GM19328 (cell line): Measurements from ENCODE around the gene SMG9.

Source experiments
- ATAC-seq: cut with Tn5 transposase; IDR thresholded peaks from one replicate; pipeline ENCODE4 v1.9.1; 2021; ENCODE audit warnings: mild to moderate bottlenecking, moderate library complexity; ENCODE audit not compliant: unreplicated experiment

Gene SMG9, protein sequence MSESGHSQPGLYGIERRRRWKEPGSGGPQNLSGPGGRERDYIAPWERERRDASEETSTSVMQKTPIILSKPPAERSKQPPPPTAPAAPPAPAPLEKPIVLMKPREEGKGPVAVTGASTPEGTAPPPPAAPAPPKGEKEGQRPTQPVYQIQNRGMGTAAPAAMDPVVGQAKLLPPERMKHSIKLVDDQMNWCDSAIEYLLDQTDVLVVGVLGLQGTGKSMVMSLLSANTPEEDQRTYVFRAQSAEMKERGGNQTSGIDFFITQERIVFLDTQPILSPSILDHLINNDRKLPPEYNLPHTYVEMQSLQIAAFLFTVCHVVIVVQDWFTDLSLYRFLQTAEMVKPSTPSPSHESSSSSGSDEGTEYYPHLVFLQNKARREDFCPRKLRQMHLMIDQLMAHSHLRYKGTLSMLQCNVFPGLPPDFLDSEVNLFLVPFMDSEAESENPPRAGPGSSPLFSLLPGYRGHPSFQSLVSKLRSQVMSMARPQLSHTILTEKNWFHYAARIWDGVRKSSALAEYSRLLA

DNA sequence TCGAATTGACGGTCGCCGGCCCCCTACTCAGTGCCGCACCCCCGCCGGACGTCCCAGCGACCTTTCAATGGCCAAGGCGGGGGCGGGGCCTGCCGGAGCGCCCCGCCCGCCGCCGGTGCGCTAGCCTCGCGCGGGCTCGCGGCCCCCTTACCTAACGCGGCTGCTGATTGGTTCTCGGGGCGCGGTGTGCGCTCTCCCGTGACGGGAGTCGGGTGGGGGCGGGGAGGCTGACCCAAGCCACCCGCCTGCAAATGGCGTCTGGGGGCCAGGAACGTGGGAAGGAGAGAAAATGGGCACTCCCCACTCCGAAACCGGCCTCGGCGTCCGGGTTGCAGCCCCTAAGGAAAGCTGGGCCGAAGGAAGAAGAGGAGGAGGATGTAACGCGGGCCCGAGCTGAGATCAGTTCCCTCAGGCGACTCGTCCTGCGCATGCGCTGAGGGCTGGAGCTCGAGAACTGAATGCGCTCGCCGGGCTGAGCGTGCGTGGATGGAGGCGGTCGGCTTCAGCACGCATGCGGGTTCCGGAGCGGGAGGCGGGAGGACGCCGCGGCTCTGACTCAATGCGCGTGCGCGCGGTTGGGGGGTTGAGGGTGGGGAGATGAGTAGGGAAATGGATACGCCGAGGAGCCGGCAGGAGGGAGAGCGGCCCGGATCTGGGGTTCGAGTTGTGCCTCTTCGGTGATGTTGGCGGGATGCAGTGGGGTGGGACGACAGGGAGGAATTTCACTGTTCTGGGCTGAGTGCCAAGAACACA is at the start of gene SMG9:
Gene SMG9 (minus strand): TSS at position 460 of the 753 bp plus-strand sequence. CDS start 4,221 bp downstream, outside the sequence.
- peak; percentile 66 for ATAC-seq

DNA sequence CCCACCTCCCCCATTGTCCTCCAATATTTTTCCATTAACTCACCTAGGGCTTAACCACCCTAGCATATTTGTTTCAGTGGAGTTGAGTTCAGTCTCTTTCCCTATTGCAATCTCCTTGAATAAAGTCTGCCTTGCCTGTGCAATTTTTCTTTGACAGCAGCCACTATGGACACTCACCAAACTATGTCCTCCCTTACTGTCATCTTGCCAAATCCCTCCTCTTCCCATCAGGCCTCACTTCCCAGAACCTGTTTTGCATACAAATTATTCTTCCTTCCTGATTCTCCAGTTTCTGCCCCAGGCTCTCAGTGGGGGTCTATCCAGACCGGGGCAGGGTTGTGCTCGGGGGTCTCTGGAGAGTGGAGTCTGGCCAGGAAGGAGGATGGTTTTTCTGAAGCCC is 49.7 kb upstream of the SMG9 start:
- ATAC-seq = no peak

DNA sequence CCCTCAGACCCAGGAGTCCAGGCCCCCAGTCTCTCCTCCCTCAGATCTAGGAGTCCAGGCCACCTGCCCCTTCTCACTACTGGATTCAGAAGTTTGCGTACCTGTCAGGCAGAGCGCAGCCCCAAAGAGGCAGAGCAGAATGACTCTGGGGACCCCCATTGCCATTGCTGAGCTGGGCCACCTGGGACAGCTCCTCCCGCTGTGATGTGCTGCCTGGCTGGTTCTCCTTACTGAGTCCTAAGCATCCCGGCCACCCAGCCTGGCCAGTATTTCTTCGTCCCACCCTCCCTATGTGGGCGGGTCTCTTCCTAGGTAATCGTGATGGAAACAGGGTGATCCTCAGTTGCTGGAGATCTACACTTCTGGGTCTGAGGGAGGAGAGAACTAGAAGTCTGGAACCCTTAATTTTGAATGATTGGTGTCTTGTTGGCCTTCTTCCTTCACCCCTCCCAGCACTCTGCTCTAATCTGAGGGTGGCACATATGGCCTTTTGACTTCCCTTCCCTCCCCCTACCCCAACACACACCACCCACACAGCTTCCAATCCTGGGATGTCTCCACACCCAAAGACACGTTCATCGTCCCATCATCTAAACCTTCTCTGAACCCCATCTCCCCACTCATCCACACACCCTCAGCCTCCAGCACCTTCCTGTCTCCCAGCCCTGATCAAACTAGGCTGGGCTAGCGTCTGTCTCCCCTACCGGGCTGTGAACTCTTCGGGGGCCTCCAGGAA is 47.6 kb upstream of the SMG9 start, which contains the start of gene LYPD5:
Gene LYPD5 (minus strand): TSS at position 232 of the 736 bp plus-strand sequence. CDS start 67 bp downstream, at position 165.
- ATAC-seq = no peak

DNA sequence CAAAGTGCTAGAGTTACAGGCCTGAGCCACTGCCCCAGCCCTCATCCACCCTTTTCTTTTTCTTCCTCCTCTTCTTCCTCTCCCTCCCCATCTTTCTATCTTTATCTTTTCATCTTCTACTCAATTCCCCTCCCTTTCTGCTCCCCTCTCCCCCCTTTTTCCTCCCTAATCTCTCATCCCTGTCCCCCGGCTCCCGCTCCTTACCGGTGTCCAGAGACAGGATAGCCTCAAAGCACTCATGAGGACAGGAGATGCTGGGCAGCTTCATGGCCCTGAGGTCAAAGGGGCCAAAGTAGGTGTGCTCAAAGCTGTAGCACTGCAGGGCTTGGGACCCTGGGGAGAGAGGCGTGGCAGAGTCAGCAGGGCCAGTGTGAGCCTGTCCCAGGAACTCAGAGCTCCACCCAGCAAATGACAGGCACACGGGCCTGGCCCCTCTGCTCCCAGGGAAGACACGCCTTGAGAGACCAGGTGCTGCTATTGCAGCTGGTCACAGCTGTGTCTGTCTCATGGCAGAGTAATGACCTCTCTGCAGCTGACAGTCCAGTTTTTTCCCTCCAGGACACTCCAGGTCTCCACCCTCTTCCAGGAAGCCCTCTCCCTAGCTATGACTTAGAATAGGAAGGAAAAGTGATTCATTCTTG is 44.9 kb upstream of the SMG9 start:
- ATAC-seq = no peak

DNA sequence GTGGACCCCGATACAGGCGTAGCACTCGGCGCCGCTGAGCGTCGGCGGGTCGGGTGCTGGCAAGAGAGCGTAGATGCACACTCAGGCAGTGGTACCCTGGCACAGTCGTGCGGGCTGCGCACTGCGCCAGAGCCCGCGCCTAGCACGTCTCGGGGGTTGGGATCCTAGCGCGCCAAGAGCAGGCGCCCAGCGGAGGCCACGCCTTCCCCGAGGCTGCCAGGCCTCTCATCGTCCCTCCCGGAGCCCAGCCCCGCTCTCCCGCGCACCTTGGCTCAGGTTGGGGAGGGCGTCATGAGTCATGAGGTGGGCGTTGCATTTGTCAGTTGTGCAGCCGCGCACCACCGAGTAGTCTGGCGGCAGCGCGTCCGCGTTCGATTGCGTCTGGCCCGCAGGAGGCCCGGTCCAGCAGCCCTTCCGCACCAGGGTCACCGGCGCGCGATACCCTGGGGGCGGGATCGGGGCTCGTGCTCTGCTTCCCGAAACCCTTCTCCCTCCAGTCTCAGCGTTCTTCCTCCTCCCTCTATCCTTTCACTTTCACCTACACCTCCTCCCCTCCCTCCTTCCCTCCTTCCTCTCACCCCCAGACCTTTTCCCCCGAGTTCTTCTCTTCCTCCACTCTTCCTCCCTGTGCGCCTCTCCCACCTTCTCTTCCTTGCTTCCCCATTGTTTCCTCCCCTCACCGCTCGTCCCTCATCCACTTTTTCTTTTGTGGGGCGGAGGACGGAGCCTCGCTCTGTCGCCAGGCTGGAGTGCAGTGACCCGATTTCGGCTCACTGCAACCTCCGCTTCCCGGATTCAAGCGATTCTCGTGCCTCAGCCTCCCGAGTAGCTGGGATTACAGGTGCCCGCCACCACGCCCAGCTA is 44.0 kb upstream of the SMG9 start:
- no peak for ATAC-seq

DNA sequence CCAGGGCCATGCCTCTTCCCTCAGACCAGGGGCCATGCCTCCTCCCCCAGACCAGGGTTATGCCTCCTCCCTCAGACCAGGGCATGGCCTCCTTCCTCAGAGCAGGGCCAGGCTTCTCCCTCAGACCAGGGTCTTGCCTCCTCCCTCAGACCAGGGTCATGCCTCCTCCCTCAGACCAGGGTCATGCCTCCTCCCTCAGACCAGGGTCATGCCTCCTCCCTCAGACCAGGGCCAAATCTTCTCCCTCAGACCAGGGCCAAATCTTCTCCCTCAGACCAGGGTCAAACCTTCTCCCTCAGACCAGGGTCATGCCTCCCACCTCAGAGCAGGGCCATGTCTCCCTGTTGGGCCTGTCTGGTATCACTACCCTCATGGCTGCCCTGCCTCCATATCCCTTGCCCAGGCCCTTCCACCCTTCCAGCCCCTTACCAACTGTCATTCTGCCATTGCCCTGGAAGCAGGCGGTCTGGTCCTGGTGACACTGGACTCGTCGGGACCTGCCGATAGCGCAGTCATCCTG is 43.3 kb upstream of the SMG9 start:
- ATAC-seq = no peak

DNA sequence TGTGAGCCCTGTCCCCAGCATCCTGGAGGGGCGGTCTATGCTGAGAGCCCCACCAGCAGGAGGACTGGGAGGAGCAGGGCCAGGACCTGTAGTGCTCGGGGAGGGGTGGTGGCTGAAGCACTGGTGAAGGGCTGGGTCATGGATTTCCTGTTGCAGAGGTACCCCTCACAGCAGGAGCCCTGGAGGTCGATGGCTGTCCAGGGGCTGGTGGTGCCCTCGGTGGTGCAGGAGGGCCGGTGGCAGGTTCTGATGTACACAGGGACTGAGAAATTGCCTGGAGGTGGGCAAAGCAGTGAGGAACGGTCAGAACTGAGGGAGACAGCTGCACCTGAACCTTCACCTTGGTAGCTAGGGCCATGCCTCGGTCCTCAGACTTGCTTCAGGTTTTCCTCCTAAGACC is 42.8 kb upstream of the SMG9 start:
- ATAC-seq = no peak

DNA sequence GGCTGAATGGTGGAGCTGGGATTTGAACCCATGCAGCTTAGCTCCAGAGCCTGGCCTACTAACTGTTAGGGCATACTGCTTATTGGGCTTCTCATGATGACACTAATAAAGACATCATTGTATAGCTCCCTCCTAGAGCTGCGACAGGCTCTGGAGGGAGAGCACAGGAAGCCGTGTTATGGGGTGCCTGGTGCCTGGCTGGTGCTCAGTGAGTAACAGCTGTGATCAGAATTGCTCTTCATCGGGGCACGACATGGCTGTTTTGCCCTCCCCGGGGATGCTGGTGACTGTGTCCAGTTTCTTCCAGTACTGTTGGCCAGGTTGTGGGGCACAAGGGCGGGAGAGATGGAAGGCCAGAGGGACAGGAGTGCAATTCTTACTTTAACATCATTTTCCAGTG is 42.4 kb upstream of the SMG9 start:
- no peak for ATAC-seq

DNA sequence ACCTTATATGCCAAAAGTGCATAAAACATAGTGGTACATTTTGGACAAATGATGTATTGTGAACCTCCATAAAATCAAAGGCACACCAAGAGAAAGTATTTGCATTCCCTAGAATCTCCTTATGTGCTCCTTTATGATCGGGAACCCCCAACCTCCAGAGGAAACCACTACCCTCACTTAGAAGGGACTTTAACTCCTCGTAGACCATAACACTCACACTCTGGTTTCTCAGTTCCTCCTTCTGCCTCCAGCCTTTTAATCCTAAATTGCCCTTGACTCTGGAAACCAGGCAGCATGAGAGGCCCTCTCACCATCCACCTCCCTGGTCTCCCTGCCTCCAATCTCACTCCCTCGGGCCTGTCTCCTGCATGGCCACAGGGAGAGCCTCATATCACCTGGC is 35.8 kb upstream of the SMG9 start:
- no peak for ATAC-seq

DNA sequence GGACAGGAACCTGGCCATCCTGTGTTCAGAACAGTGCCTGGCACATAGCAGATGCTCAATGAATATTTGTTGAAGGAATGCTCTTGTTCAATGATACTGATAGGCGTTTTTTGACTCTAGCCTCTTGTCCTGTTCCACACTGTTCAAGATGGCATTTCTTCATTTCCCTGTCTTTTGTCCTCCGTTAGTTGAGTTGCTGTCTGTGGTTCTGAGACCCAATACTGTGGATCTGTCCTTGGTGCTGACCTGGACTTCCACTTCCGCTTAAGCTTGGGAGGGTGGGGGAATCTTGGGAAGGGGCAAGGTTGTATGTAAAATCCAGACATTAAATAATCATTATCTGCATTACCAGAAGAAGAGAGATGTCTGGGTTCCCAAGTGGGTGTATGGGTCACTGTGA is 34.3 kb upstream of the SMG9 start:
- no peak for ATAC-seq

DNA sequence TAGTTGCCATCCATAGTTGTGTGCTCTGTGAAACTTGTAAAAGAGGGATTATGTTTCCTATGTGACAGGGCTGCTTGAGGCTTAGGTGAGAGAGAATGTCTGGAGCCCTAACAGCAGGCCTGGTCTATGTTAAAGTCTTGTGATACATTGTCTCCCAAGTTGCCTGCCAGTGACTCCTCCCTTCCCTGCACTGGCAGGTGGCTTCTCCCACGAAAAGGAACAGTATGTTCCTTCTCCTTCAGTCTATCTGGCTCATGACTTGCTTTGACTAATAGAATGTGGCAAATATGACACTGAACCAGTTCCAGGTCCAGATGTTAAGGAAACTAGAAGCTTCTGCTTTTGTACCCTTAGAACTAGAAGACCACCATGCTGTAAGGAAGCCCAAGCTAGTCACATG is 31.9 kb upstream of the SMG9 start:
- no peak for ATAC-seq

DNA sequence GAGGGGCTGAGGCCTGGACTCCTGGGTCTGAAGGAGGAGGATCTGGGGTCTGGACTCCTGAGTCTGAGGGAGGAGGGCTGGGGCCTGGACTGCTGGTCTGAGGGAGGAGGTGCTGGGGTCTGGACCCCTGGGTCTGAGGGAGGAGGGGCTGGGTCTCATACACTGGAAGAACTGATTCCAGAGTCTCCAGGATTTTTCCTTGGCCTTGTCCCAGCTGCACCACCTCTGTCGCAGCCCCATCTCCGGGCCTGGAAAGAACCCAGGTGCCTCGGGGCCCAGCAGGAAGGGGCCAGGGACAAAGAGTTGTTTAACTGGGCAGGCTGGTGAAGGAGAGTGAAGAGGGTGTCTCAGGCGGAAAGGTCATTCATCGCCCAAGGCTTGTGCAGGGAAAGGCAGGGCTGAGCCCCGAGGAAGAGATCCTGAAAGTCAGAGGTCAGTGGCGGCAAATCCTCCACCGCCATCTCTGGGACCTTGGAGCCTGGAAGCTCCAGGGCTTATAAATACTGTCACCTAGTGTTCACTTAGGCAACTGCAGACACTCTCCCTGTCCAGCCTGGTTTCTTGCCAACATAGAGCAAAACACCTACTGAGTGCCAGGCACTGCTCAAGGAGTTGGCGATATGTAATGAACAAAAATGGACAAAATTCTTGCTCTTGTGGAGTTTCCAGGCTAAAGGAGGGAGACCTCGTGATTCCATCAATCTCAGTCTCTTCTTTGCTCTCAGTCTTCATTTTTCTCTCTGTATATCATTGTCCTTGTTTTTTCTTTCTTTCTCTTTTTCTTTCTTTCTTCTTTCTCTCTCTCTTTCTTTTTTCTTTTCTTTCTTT is 30.4 kb upstream of the SMG9 start:
- no peak for ATAC-seq

DNA sequence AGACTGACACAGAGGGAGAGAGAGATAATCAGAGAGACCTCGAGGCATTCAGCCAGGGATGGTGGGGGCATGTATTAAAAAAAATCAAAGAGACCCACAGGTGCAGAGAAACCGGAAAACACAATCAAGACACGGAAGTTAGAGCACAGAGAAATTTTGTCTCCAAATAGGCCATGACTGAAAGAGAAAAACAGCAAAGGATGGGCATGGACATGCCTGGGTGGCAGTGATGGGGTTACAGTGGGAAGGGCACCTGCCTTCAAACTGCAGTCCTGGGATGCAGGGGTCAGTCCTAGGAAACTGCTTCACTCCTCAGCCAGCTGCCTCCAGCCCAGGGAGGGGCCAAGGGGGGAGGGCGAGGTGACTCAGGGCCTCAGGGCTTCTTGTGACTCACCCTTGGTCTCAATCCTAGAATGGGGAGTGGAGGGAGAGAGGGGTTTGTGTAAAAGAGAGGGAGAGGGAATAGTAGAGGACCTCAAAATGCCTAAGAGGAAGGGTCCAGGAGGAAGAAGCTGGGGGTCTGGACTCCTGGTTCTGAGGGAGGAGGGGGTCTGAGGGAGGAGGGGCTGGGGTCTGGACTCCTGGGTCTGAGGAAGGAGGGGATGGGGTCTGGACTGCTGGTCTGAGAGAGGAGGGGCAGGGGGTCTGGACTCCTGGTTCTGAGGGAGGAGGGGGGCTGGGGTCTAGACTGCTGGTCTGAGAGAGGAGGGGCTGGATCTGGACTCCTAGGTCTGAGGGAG is 29.6 kb upstream of the SMG9 start:
- no peak for ATAC-seq

DNA sequence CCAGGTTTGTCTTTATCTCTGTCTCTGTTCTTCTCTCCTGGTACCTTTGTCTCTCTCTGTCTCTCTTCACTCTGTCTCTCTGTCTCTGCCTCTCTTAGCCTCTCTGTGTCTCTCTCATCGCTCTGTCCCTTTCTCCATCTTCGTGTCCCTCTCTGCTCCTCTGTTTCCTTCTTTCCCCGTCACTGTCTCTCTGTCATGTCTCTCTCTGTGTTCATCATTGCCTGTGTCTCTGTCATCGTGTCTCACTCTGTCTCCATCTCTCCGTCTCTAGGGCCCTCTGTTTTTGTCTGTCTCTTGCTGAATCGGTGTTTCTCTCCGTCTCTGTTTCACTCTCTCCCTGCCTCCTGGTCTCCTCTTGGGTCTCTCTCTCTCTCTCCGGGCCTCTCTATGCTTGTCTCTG is 28.9 kb upstream of the SMG9 start:
- ATAC-seq = no peak

DNA sequence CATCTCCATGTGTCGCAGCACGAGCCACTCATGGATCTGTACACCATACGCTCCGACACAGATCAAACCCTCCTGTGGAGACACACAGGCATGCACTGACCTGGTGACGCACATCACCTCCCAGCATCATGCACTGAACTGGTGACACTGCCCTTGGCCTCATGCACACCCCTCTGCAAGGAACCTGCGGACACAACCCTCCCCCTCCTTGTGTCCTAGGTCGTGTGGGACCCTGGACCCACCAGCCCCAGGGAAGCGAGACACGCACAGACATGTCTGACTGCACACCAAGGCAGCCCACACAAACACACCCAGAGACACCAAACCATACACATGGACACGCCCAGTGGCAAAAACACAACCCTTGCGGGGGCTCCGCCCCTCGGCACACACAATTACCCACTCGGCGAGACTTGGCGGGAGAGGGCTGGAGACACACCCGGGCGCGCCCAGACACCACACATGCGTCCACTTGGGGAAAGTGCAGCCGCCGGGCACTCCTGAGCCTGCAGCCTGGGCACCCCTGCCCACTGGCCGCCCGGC is 28.0 kb upstream of the SMG9 start:
- ATAC-seq = no peak

DNA sequence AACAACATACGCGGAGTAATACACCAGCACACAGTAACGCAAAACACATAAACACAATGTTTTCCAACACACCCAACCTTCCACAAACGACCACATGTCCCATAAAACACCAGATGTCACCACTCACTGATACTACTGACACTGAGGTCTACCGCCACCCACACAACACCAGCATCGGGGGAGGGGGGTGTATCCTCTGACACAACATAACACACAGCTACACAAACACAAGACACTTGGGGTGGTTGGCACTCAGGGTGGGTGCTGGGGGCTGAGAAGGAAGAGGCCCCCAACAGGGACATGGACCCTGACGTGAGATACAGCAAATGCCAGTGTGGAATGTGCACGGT is 27.5 kb upstream of the SMG9 start:
- ATAC-seq = no peak

DNA sequence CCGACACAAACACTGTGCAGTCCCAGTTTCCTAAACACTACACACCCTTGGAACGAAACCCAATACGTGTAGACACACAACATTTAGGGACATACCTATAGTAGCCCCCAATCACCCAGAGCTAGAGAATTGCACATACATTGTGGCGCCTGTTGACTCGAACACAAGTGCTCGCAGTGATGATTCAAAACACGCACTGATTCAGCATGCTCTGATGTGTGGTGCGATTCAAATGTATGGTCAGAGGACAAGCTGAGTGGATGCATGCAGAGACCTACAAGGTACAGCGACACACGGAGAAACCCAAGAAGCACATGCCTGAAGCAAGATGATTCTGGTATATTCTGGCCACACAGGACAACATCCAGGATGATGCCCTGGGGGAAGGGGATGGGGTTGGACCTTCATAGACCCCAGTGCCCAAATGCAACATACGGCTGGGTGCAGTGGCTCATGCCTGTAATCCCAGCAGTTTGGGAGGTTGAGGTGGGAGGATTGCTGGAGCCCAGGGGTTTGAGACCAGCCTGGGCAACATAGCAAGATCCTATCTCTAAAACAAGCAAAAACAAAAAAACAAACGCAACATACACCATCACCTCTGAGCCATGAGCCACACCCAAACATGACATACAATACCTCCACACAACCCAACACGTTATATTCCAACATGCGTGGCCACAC is 27.0 kb upstream of the SMG9 start:
- no peak for ATAC-seq
